ENCODE results near the gene FBLN1.

Gene FBLN1

GRCh38 chr22:45478108-45478771 lies 24.4 kb upstream of the FBLN1 start:
- DNase-seq: no peak
- peaks cover 10% of the 10 kb centered on the region for H3K9me3 Mint-ChIP-seq
- TF ChIP-seq CTCF (IDR thresholded peaks at IDR 0.05): no peak
- H3K4me1 Mint-ChIP-seq: peaks cover 52% of the 10 kb centered on the region
- peaks cover 14% of the 10 kb centered on the region for H3K27me3 Mint-ChIP-seq (ENCODE audit: low read depth, poor library complexity)
- no peak overlapping the region for H3K27ac Mint-ChIP-seq
- no peak overlapping the region for H3K4me3 Mint-ChIP-seq
- no peaks in the 10 kb centered on the region for H3K36me3 Mint-ChIP-seq (ENCODE audit: low read depth)

GRCh38 chr22:45480717-45481116 lies 22.0 kb upstream of the FBLN1 start:
- Mint-ChIP-seq H3K36me3 (ENCODE audit: low read depth) (no peaks in the 10 kb centered on the region), H3K27ac (no peak overlapping the region), H3K4me3 (no peak overlapping the region), H3K27me3 (ENCODE audit: low read depth, poor library complexity) (peaks cover 8% of the 10 kb centered on the region), H3K9me3 (peaks cover 19% of the 10 kb centered on the region), H3K4me1 (peaks cover 44% of the 10 kb centered on the region)
- DNase-seq: no peak
- no peak for TF ChIP-seq CTCF (IDR thresholded peaks at IDR 0.05)

GRCh38 chr22:45481661-45482060 lies 21.0 kb upstream of the FBLN1 start:
- Mint-ChIP-seq H3K4me1 (peaks cover 41% of the 10 kb centered on the region), H3K36me3 (ENCODE audit: low read depth) (peaks cover 3% of the 10 kb centered on the region), H3K4me3 (no peak overlapping the region), H3K27ac (no peak overlapping the region), H3K9me3 (peaks cover 23% of the 10 kb centered on the region), H3K27me3 (ENCODE audit: low read depth, poor library complexity) (peaks cover 5% of the 10 kb centered on the region)
- no peak for DNase-seq
- no peak for TF ChIP-seq CTCF (IDR thresholded peaks at IDR 0.05)

- DNase-seq: no peak
- Mint-ChIP-seq H3K27me3 (ENCODE audit: low read depth, poor library complexity) (peaks cover 5% of the 10 kb centered on the region), H3K36me3 (ENCODE audit: low read depth) (peaks cover 7% of the 10 kb centered on the region), H3K27ac (no peak overlapping the region), H3K4me1 (peaks cover 36% of the 10 kb centered on the region), H3K9me3 (peaks cover 28% of the 10 kb centered on the region), H3K4me3 (no peak overlapping the region)
- TF ChIP-seq CTCF (IDR thresholded peaks at IDR 0.05): no peak
Measured at GRCh38 chr22:45482169-45482568, 20.5 kb upstream of the FBLN1 start.

GRCh38 chr22:45483319-45483718 lies 19.4 kb upstream of the FBLN1 start:
- H3K27me3 Mint-ChIP-seq (ENCODE audit: low read depth, poor library complexity): peaks cover 3% of the 10 kb centered on the region
- H3K4me3 Mint-ChIP-seq: no peak overlapping the region
- no peak for DNase-seq
- TF ChIP-seq CTCF (IDR thresholded peaks at IDR 0.05): no peak
- no peak overlapping the region for H3K27ac Mint-ChIP-seq
- H3K36me3 Mint-ChIP-seq (ENCODE audit: low read depth): peaks cover 9% of the 10 kb centered on the region
- H3K9me3 Mint-ChIP-seq: peaks cover 38% of the 10 kb centered on the region
- H3K4me1 Mint-ChIP-seq: peaks cover 35% of the 10 kb centered on the region

GRCh38 chr22:45483918-45484499 lies 18.7 kb upstream of the FBLN1 start:
- Mint-ChIP-seq H3K9me3 (peaks cover 44% of the 10 kb centered on the region), H3K27ac (no peak overlapping the region), H3K27me3 (ENCODE audit: low read depth, poor library complexity) (peaks cover 3% of the 10 kb centered on the region)

More at GRCh38 chr22:45483918-45484499, 18.7 kb upstream of the FBLN1 start:
- no peak for TF ChIP-seq CTCF (IDR thresholded peaks at IDR 0.05)
- Mint-ChIP-seq H3K4me1 (peaks cover 35% of the 10 kb centered on the region), H3K36me3 (ENCODE audit: low read depth) (peaks cover 15% of the 10 kb centered on the region), H3K4me3 (no peak overlapping the region)
- DNase-seq: no peak
